SKM-1 (cell line): Measurements from ENCODE around the gene VAPA.
A peak's percentile ranks its signal among the peaks of the same experiment; 100 is the strongest.

Experiments
- DNase-seq: peaks from one replicate; lab custom pipeline; 2025; ENCODE audit not compliant: unreplicated experiment; lab: John Stamatoyannopoulos, UW

VAPA gene

DNA sequence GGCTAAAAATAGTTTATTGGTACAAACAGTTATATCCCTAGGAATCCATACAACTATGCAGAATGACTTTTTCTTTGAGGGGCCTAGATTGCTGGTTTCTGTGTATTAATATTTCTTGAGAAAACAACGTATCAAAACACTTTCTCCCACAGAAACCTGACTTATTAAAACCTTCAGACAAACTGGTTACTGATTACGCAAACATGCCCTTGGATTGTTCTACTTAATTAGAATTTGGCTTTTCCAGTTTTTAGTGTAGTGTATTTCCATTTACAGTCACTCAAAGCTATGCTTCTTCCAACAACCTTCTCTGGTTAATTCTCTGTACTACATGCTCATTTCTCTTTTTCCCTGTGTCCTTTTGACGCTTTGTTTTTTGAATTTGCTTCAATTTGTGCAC, 20.0 kb downstream of the VAPA start:
- DNase-seq: no peak

DNA sequence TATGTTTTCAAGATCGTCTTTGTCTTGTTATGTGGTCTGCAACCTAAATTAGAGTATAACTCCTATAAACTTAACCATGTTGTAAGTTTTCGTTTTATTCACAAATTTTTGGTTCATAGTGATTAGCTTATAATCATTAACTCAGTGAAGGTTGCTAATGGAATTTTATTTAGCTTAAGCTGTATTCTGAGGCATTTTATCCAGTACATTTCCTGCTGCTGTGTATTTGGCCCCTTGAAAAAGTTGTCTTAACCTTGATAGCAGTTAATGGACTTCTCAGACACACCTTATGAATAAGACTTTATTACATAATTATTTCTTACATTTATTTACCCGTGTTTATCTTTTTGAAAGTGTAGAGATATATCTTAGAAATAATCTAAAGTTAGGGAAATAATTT, 20.5 kb downstream of the VAPA start:
- DNase-seq: no peak

GRCh38 chr18:9941103-9941502, 27.3 kb downstream of the VAPA start:
- DNase-seq: no peak

DNA sequence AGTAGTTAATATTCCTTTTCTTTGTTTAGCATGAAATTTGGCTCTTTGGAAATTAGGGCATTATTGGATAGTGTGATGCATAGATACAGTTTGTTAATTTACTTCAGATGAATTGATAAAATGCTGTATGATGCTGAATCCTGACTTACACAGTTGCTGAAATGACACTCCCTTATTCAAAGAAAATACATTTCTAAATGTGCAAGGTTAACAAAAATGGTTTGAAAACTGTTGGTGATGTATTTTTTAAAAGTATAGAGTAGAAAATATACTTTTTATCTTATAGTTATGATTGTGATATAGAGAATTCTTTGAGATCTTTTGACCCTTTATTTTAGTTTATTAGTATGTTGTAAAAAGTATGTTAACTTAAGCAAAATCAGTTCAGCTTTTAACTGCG, 27.8 kb downstream of the VAPA start:
- no peak for DNase-seq

DNA sequence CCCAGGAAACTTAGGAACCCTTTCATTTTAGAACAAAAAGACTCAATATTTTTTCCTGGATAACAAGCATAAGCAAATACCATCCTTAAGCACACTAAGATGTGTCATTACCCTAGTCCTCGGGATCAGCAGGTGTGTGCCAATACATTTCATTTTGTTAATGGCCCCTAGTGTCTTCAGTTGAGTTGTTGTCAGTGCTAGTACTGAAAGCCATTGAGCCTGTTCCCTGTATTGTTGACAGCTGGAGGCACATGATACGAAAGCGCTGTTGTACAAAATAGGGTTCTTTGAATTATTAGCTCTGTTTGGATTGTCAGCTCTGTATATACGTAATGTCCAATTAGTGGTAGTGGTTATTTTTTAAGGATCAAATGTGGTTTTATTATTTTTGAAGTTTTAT, 29.5 kb downstream of the VAPA start:
- DNase-seq: no peak

DNA sequence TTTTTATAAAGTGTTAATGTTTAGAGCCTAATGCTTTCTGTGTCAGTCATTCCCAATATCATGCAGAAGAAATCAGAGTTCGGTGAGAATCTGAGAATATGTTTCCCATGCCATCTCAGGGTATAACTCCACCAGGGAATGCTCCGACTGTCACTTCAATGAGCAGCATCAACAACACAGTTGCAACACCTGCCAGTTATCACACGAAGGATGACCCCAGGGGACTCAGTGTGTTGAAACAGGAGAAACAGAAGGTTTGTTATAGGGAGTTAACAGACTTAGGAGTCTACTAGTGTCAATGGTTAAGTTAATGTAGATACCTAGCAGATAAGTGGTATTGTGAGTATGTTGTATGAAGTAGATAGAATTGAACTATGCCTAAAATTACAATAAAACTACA, 31.0 kb downstream of the VAPA start:
- DNase-seq: no peak

DNA sequence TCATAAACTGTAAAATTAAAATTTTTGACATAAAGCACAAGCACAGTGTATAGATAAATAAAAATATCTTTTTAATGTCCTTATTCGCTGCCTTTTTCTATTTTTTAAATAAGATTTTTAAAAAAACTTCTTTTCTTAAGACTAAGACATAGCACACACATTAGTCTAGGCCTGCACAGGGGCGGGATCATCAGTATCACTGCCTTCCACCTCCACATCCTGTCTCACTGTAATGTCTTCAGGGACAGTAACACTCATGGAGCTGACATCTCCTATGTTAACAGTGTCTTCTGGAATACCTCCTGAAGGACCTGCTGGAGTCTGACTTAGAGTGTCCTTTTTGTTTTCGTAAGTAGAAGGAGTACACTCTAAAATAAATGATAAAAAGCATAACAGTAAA, 33.0 kb downstream of the VAPA start:
- no peak for DNase-seq

GRCh38 chr18:9947248-9947647, 33.4 kb downstream of the VAPA start:
- no peak for DNase-seq

DNA sequence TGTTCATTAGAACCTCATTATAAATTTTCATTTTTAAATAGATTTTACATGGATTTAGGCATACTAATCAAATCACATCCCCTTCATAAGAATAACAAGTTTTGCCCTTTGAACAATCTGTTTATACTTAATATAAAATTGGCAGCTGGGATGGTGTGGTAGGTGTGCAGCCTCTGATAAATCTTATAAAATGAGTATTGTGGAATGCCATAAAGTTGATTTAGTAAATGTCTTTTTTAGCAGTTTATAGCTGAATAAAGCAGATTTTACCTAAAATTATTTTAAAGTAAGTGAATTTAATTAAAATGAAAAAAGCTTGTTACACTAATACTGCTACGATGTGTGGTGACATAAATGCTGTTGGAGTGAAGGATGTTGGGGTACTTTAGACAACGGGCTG, 35.5 kb downstream of the VAPA start:
- no peak for DNase-seq

GRCh38 chr18:9949861-9950260, 36.0 kb downstream of the VAPA start:
- DNase-seq: no peak

DNA sequence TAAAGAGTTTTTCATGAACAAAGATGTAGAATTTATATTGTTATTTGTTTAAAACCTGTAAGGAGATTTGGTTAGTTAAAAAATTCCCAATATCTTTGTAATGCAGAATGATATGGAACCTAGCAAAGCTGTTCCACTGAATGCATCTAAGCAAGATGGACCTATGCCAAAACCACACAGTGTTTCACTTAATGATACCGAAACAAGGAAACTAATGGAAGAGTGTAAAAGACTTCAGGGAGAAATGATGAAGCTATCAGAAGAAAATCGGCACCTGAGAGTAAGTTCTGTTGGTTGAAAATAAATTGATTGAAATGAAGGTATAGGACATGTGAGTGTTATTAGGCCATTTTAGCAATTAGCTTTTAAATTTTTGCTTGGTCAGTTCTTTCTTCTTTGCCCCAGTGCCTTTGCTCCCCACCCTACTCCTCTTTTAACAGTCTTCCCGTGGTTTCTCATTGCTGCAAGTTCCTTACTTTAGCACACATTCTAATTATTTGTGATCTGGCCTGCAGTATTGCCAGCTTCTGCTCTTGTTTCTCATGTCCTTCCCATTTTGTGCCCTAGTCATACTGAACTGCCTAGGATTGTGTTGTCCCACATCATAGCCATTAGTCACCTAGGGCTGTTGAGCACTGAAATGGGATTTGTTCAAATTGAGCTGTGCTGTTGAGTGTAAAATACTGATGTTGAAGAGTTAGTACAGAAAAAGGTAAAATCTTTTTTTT, 36.6 kb downstream of the VAPA start:
- DNase-seq: no peak

DNA sequence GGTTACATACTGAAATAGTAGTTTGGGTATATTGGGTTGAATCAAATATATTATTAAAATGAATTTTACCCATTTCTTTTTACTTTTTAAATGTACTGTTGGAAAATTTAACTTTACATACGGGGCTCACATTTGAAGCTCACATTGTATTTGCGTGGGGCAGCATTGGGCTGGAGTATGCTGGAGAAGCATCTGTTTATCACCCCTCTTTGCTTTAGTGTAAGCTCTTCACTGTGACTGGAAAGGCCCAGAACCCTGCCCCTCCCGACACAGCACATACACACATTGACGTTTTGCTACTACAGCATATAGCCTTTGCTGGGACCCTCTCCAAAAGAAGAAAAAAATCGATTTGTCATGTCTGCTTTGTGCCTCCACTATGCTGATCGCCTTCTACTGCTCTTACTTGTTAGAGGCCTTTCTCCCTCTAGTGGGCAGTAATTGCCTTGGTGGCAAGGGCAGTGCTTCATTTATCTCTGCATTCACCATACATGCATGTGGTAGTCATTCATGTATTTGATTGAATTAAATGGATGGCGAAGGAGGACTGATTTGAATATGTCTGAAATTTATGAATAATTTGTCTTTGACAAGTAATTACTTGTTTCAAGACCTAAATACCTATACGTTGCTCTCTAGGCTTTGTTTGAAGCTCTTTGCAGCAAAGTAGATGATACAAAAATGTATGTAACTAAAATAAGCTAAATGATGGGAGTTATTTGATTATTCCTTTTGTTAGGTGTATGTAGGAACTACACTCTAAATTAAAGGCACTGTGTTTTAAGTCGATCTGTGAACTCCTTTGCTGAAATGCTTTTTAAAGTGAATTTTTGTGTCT, 37.4 kb downstream of the VAPA start:
- DNase-seq: peak; percentile 23

DNA sequence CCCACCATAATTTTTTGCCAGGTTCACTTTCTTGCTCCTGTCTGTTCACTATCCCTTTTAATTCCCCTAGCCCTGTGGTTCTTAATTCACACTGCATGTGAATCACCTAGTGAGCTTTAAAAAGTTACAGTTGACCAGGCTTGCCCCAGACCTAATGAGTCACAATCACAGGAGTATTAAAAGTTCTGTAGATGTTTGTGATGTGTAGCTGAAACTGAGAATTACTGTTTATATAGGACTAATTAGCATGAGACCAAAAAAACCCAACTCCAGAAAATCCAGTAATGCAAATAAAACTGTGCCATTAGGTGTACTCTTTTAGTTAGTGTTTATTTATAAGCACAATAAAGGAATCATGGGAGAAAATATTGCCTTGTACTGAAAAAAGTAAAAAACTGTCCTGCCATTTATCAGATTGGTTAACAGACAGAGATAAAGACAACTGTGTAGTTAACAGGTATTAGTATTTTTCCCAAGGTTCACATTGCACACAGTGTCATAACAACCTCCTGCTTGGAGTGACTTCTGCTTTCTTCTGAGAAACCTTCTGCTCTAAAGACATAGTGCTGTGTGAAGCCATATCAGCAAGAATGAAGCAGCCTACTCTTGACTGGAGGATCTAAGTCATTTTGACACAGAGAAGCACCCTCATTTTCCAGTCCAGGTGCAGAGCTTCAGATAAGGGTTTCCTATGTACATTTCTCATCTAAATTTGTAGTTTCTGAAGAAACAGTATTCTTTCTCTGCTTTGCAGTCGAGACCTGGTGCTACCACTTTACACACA, 39.0 kb downstream of the VAPA start:
- DNase-seq: peak; percentile 16

- DNase-seq: no peak
Observed at GRCh38 chr18:9958861-9959399, 45.1 kb downstream of the VAPA start.

GRCh38 chr18:9959564-9959963, 45.7 kb downstream of the VAPA start:
- DNase-seq: no peak

DNA sequence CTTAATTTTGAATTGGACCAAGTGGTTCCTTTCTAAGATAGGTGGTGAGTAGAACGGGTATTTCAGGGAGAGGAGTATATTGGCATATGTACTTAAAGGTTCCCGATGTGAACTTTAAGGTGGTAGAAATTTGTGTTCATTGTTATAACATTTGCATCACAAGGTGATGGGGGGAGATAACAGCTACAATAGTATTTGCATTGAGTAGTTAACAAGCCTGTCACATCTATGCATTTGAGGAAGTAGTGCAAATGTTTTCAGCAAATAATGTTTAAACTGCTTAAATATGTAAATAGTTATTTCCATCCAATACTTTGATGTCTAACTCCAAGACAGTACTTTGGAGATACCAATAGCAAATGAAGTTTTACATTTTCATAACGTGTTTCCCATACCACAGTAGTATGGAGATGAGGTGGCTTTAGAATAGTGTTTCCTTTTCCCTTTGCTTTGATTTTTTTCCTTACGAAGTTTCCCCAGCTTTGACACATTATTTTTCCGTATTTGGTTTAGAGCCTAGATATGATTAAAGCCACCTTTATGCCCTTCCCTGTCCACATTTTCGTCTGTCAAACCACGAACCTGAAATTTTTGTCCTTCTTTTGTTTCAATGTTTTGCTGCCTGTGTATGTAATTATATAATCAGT, 46.6 kb downstream of the VAPA start:
- DNase-seq: no peak

- DNase-seq: no peak
Observed at GRCh38 chr18:9961041-9961440, 47.2 kb downstream of the VAPA start.

GRCh38 chr18:9965711-9966624, 52.2 kb downstream of the VAPA start:
- DNase-seq: no peak

DNA sequence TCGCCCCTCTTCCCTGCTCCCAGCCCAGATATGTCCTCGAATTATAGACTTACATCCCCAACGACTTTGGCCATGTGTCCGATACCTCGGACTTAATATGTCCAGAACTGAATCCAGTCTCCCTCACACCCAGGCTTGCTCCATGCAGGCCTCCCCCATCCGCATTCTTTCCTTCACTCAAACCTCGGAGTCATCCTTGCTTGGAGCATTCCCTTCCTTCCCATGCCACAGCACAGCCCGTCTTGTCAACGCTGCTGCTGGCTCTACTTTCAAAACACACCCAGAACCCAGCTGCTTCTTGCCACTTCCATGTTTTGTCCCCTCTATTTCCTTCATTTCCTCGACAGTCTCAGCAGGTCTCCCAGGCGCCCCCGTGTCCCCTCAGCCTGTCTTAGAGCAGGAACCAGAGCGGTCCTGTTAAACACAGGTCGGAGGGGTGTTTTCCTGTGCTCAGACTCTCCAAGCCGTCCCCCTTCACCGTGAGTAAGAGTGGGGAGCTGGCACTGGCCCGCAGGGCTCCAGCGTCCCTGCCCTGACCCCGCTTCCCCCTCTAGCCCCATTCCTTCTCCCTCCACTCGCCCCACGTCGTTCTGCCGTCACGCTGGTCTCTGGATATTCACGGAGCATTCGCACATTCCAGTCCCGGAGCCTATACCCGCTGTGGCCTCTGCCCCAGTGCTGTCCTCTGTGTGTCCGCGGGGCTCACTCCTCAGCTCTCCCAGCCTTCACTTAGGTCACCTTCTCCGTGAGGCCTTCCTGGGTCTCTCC, 54.4 kb downstream of the VAPA start:
- no peak for DNase-seq
